Measurements from ENCODE around the gene SPATA13. TPM values are rescaled to one million over a fixed set of nuclear protein-coding genes. Genes with fewer than 3 reads are reported as not detected.

SPATA13 gene
- total RNA-seq, 1 experiment from 2014 or later = 21.4 TPM

DNA sequence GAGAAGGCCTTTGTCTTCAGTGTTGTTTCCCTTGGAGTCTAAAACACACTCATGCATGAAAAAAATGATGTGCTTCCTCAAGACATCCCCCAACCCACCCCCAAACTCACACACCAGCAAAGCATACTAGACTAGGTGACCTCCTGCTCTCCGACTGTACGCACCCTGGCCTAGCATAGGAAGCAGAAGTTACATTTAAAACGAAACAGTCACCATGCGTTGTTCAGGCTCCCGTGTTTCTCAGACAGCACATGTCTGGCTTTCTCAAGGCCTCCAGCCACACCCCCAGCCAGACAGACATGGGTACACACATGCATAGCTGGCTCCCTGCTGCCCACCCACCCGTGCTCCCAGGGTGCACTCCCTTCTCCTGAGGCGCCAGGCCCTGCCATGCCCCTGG, 120.2 kb downstream of the SPATA13 start:
- Histone ChIP-seq H4K20me1 (ENCODE audit: insufficient read depth) (no peaks in the 10 kb centered on the region), H3K4me2 (ENCODE audit: low read length) (no peak overlapping the region), H3K4me3 (replicated peaks in 1 of 2; ENCODE audit: low read depth in 1 of 2, low read length in 2 of 2) (no peak overlapping the region), H3K27me3 (ENCODE audit: insufficient read depth, low read length) (no peaks in the 10 kb centered on the region), H3K9me3 (ENCODE audit: control insufficient read depth in 1 of 2, insufficient read depth in 1 of 2, low read depth in 1 of 2, low read length in 2 of 2) (no peaks in the 10 kb centered on the region), H3K27ac (ENCODE audit: low read depth, low read length) (no peak overlapping the region), H3K4me1 (ENCODE audit: control insufficient read depth in 1 of 2, insufficient read depth in 2 of 2, low read length in 2 of 2) (no peaks in the 10 kb centered on the region), H3K9ac (ENCODE audit: low read length) (no peak overlapping the region), H3K79me2 (ENCODE audit: insufficient read depth, low read length) (no peaks in the 10 kb centered on the region), H3K9me2 (ENCODE audit: insufficient read depth) (no peaks in the 10 kb centered on the region), H2AFZ (ENCODE audit: low read depth, low read length, poor library complexity, severe bottlenecking) (no peak overlapping the region), H3K36me3 (ENCODE audit: control insufficient read depth in 1 of 2, insufficient read depth in 2 of 2, low read length in 2 of 2) (no peaks in the 10 kb centered on the region)
- BruUV-seq (replicated peaks) = no TSS peak
- intact Hi-C loops (cut with micrococcal nuclease) = no loop called here
- no peak for DNase-seq (ENCODE audit: low read depth, low spot score)
- RAD21 ChIA-PET (ENCODE audit: low non-redundant PET in 1 of 2, low total read pairs in 2 of 2, uncharacterized antibody in 2 of 2, unreplicated experiment in 2 of 2) = no interaction called here
- POLR2A ChIA-PET = no interaction called here
- no peak for TF ChIP-seq POLR2AphosphoS5 (IDR thresholded peaks at IDR 0.05; ENCODE audit: low read depth, low read length)
- no peak for TF ChIP-seq TCF7L2 (IDR thresholded peaks at IDR 0.05; ENCODE audit: borderline replicate concordance, extremely low read depth, insufficient read depth, insufficient read length)
- TF ChIP-seq, protein P1, sequence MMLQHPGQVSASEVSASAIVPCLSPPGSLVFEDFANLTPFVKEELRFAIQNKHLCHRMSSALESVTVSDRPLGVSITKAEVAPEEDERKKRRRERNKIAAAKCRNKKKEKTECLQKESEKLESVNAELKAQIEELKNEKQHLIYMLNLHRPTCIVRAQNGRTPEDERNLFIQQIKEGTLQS (IDR thresholded peaks at IDR 0.05) = no peak
- no peak for TF ChIP-seq FOSL1 (IDR thresholded peaks at IDR 0.05; ENCODE audit: low read depth)
- TF ChIP-seq EZH2phosphoT487 (IDR thresholded peaks at IDR 0.05; ENCODE audit: borderline replicate concordance) = no peak
- TF ChIP-seq CTCF (IDR thresholded peaks at IDR 0.05 in 2 of 3, conservative IDR thresholded peaks at IDR 0.05 in 1 of 3; ENCODE audit: borderline replicate concordance in 1 of 3, insufficient read depth in 1 of 3, low read depth in 2 of 3, low read length in 2 of 3) = no peak
- TF ChIP-seq SP1 (IDR thresholded peaks at IDR 0.05; ENCODE audit: low read depth) = no peak
- no peak for TF ChIP-seq ELF1 (IDR thresholded peaks at IDR 0.05; ENCODE audit: borderline replicate concordance, low read depth)
- TF ChIP-seq RAD21 (IDR thresholded peaks at IDR 0.05; ENCODE audit: low read depth) = no peak
- TF ChIP-seq EZH2 (IDR thresholded peaks at IDR 0.05) = no peak
- no peak for TF ChIP-seq SRF (IDR thresholded peaks at IDR 0.05; ENCODE audit: low read depth)
- no peak for TF ChIP-seq CEBPB (IDR thresholded peaks at IDR 0.05; ENCODE audit: low read depth)
- TF ChIP-seq, protein P2, sequence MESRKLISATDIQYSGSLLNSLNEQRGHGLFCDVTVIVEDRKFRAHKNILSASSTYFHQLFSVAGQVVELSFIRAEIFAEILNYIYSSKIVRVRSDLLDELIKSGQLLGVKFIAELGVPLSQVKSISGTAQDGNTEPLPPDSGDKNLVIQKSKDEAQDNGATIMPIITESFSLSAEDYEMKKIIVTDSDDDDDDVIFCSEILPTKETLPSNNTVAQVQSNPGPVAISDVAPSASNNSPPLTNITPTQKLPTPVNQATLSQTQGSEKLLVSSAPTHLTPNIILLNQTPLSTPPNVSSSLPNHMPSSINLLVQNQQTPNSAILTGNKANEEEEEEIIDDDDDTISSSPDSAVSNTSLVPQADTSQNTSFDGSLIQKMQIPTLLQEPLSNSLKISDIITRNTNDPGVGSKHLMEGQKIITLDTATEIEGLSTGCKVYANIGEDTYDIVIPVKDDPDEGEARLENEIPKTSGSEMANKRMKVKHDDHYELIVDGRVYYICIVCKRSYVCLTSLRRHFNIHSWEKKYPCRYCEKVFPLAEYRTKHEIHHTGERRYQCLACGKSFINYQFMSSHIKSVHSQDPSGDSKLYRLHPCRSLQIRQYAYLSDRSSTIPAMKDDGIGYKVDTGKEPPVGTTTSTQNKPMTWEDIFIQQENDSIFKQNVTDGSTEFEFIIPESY (IDR thresholded peaks at IDR 0.05; ENCODE audit: extremely low read depth, insufficient replicate concordance, low read length) = no peak
- no peak for TF ChIP-seq ZFX (IDR thresholded peaks at IDR 0.05)
- TF ChIP-seq SIN3A (IDR thresholded peaks at IDR 0.05; ENCODE audit: low read depth) = no peak
- TF ChIP-seq POLR2A (IDR thresholded peaks at IDR 0.05; ENCODE audit: borderline replicate concordance, extremely low read depth, insufficient read depth, insufficient read length) = no peak
- ATAC-seq = no peak
- CTCF ChIA-PET = no interaction called here

Data from HCT116 (cell line).